Loucy (cell line): Measurements from ENCODE around the gene MTG2.

Experiments used
- H2AFZ ChIP-seq: fragments of 200-600 bp; sonication (generic); 2 replicates; pipeline ENCODE4 v1.6.0; 2016; ENCODE audit warnings: antibody characterized with exemption, mild to moderate bottlenecking, low read length, moderate library complexity
- H3F3A ChIP-seq: fragments of 200-600 bp; 2 replicates; pipeline ENCODE4 v1.6.0; 2016; ENCODE audit warnings: antibody characterized with exemption, low read depth, mild to moderate bottlenecking
- H3K27me3 ChIP-seq: fragments of 200-600 bp; sonication (generic); 2 replicates; pipeline ENCODE4 v1.6.1; 2014; ENCODE audit warnings: low read length, mild to moderate bottlenecking; ENCODE audit not compliant: insufficient read depth, poor library complexity, severe bottlenecking
- H3K36me3 ChIP-seq: fragments of 200-600 bp; sonication (generic); 2 replicates; pipeline ENCODE4 v1.6.1; 2016; ENCODE audit warnings: low read length; ENCODE audit not compliant: insufficient read depth
- H3K4me1 ChIP-seq: fragments of 200-600 bp; sonication (generic); 2 replicates; pipeline ENCODE4 v1.5.1; 2014; ENCODE audit warnings: low read length, mild to moderate bottlenecking; ENCODE audit not compliant: insufficient read depth, poor library complexity, severe bottlenecking
- H3K4me2 ChIP-seq: fragments of 200-600 bp; sonication (generic); 2 replicates; pipeline ENCODE4 v1.6.0; 2014; ENCODE audit warnings: antibody characterized with exemption, low read length, low read depth, mild to moderate bottlenecking; ENCODE audit not compliant: poor library complexity, severe bottlenecking
- H3K4me3 ChIP-seq: fragments of 200-600 bp; sonication (generic); 2 replicates; pipeline ENCODE4 v1.5.1; 2014; ENCODE audit warnings: low read length, mild to moderate bottlenecking, mixed read lengths; ENCODE audit not compliant: poor library complexity, severe bottlenecking
- H3K79me2 ChIP-seq: fragments of 200-600 bp; sonication (generic); 2 replicates; pipeline ENCODE4 v1.6.1; 2014; ENCODE audit warnings: low read length; ENCODE audit not compliant: insufficient read depth
- H3K9ac ChIP-seq: fragments of 200-600 bp; sonication (generic); 2 replicates; pipeline ENCODE4 v1.6.0; 2014; ENCODE audit warnings: mild to moderate bottlenecking, low read depth, low read length, moderate library complexity; ENCODE audit not compliant: poor library complexity, severe bottlenecking
- H3K9me2 ChIP-seq: fragments of 200-600 bp; sonication (generic); replicated peaks from 2 replicates; pipeline ENCODE4 v1.6.1; 2016; ENCODE audit warnings: low read depth, low read length, mixed read lengths
- H3K9me3 ChIP-seq: fragments of 200-600 bp; sonication (generic); 2 replicates; pipeline ENCODE4 v1.6.1; 2014; ENCODE audit warnings: mild to moderate bottlenecking, antibody characterized with exemption, low read length, low read depth; ENCODE audit not compliant: insufficient read depth
- H4K20me1 ChIP-seq: fragments of 200-600 bp; sonication (generic); 2 replicates; pipeline ENCODE4 v1.6.0; 2014; ENCODE audit warnings: antibody characterized with exemption, low read length, mild to moderate bottlenecking; ENCODE audit not compliant: insufficient read depth, poor library complexity, severe bottlenecking
- CTCF ChIP-seq: fragments of 200-600 bp; sonication (generic); conservative IDR thresholded peaks from 2 replicates; pipeline ENCODE4 v1.5.1; 2014; ENCODE audit warnings: mild to moderate bottlenecking, antibody characterized with exemption, low read length
- EZH2phosphoT487 ChIP-seq: fragments of 200-600 bp; IDR thresholded peaks from 2 replicates; pipeline ENCODE4 v1.6.1; 2018; ENCODE audit warnings: antibody characterized with exemption, mild to moderate bottlenecking, moderate library complexity, borderline replicate concordance

Gene MTG2

GRCh38 chr20:62190639-62191411 is 8.0 kb downstream of the MTG2 start:
- H3K27me3 ChIP-seq = no peaks in the 10 kb centered on the region
- H2AFZ ChIP-seq = no peak overlapping the region
- H3K79me2 ChIP-seq = peaks cover 61% of the 10 kb centered on the region
- peaks cover 25% of the 10 kb centered on the region for H3K4me1 ChIP-seq
- peaks cover 9% of the 10 kb centered on the region for H4K20me1 ChIP-seq
- H3K9ac ChIP-seq = no peak overlapping the region
- H3K9me3 ChIP-seq = no peaks in the 10 kb centered on the region
- H3K4me2 ChIP-seq = no peak overlapping the region
- H3F3A ChIP-seq = peaks cover 6% of the 10 kb centered on the region; the same call in 1 of the 2 replicates
- no peak overlapping the region for H3K4me3 ChIP-seq
- H3K9me2 ChIP-seq = no peaks in the 10 kb centered on the region
- TF ChIP-seq CTCF (no peak), EZH2phosphoT487 (no peak)
- H3K36me3 ChIP-seq = 0 out of 2 replicates have a peak, but pooled peaks cover 6% of the 10 kb centered on the region

- 0 out of 2 replicates have a peak, but pooled peaks cover 6% of the 10 kb centered on the region for H3K36me3 ChIP-seq
- no peak overlapping the region for H3K4me3 ChIP-seq
- H3K4me2 ChIP-seq = no peak overlapping the region
- no peaks in the 10 kb centered on the region for H3K27me3 ChIP-seq
- no peak overlapping the region for H2AFZ ChIP-seq
- H3F3A ChIP-seq = peaks cover 6% of the 10 kb centered on the region; the same call in 1 of the 2 replicates
- no peak overlapping the region for H3K9ac ChIP-seq
- no peaks in the 10 kb centered on the region for H3K9me3 ChIP-seq
- H3K4me1 ChIP-seq = peaks cover 23% of the 10 kb centered on the region
- TF ChIP-seq CTCF = no peak
- no peak for TF ChIP-seq EZH2phosphoT487
- H3K9me2 ChIP-seq = no peaks in the 10 kb centered on the region
- H4K20me1 ChIP-seq = peaks cover 7% of the 10 kb centered on the region
- H3K79me2 ChIP-seq = peaks cover 53% of the 10 kb centered on the region
These were observed 9.1 kb downstream of the MTG2 start for GRCh38 chr20:62191781-62192559.

- no peak overlapping the region for H3K4me3 ChIP-seq
- no peaks in the 10 kb centered on the region for H3K9me3 ChIP-seq
- H2AFZ ChIP-seq = no peak overlapping the region
- no peak overlapping the region for H3K4me2 ChIP-seq
- H4K20me1 ChIP-seq = peaks cover 4% of the 10 kb centered on the region
- H3K36me3 ChIP-seq = peaks cover 7% of the 10 kb centered on the region; the same call in 1 of the 2 replicates
- H3K9me2 ChIP-seq = no peaks in the 10 kb centered on the region
- peaks cover 46% of the 10 kb centered on the region for H3K79me2 ChIP-seq
- H3F3A ChIP-seq = peaks cover 6% of the 10 kb centered on the region; the same call in 1 of the 2 replicates
- peaks cover 18% of the 10 kb centered on the region for H3K4me1 ChIP-seq
- no peak overlapping the region for H3K9ac ChIP-seq
- no peaks in the 10 kb centered on the region for H3K27me3 ChIP-seq
- TF ChIP-seq CTCF (no peak), EZH2phosphoT487 (no peak)
These were observed 9.8 kb downstream of the MTG2 start for GRCh38 chr20:62192635-62193034.
